Lung (tissue), 12 donors: ENCODE data around the gene ZNF555. TPM values are rescaled to one million over a fixed set of nuclear protein-coding genes. Genes with fewer than 3 reads are reported as not detected.

Source experiments
- ATAC-seq: fragments of 200-7000 bp; cut with Tn5 transposase; one replicate; pipeline ENCODE4 v1.9.1; 2020; ENCODE audit warnings: moderate number of reproducible peaks; ENCODE audit not compliant: insufficient read depth, low FRiP score
- DNase-seq, 3 donors: peaks; one replicate each; pipeline ENCODE4 v3.0.0-alpha.2; 2013 to 2017
- H3K27ac ChIP-seq, 2 donors: one replicate each; pipeline ENCODE4 v1.5.1; 2013; ENCODE audit warnings: mild to moderate bottlenecking in 2 of 2, moderate library complexity in 2 of 2, control low read depth in 1 of 2, inconsistent platforms in 1 of 2, low read depth in 1 of 2, low read length in 1 of 2
- H3K27me3 ChIP-seq, 3 donors: one replicate each; pipeline ENCODE4 v1.5.1; 2013; ENCODE audit warnings: low read length in 2 of 3; ENCODE audit not compliant: control insufficient read depth in 3 of 3, insufficient read depth in 3 of 3
- H3K36me3 ChIP-seq, 4 donors: one replicate each; pipeline ENCODE4 v1.5.1; 2013; ENCODE audit warnings: low read length in 4 of 4, mild to moderate bottlenecking in 1 of 4, moderate library complexity in 1 of 4; ENCODE audit not compliant: control insufficient read depth in 4 of 4, insufficient read depth in 4 of 4
- H3K4me1 ChIP-seq, 5 donors: one replicate each; pipeline ENCODE4 v1.5.1; 2013; ENCODE audit warnings: low read length in 5 of 5, mild to moderate bottlenecking in 2 of 5, moderate library complexity in 1 of 5; ENCODE audit not compliant: control insufficient read depth in 5 of 5, insufficient read depth in 5 of 5
- H3K4me3 ChIP-seq: one replicate; pipeline ENCODE4 v1.5.1; 2013; ENCODE audit warnings: mild to moderate bottlenecking, control low read depth, moderate library complexity
- H3K9ac ChIP-seq, 2 donors: one replicate each; pipeline ENCODE4 v1.5.1; 2013; ENCODE audit warnings: low read length in 2 of 2, control low read depth in 1 of 2; ENCODE audit not compliant: insufficient read depth in 1 of 2
- H3K9me3 ChIP-seq, 4 donors: one replicate each; pipeline ENCODE4 v1.5.1; 2013; ENCODE audit warnings: low read length in 3 of 4, mild to moderate bottlenecking in 1 of 4, moderate library complexity in 1 of 4; ENCODE audit not compliant: control insufficient read depth in 4 of 4, insufficient read depth in 3 of 4
- WGBS, 2 donors: extraction: QIAGEN DNeasy Blood & Tissue Kit; methylation state at CpG; one replicate each; pipeline ENCODE4 v1.1.7; 2013; 5-methylcytosine and 5-hydroxymethylcytosine counted together
- polyA plus RNA-seq, 2 donors: library from polyadenylated mRNA; stranded (reverse); fragments of 200-250 nt; gene quantifications; one replicate each; pipeline ENCODE4 v1.2.1, GENCODE V29; 2013
- total RNA-seq, 2 donors: library from RNA; depleted of rRNA in 1 of 2; stranded (reverse); fragments of >200 nt in 1 of 2; gene quantifications; one replicate each; pipeline ENCODE4 v1.2.1, GENCODE V29; 2014 to 2021
- TF ChIP-seq, protein P1 (sequence below): IDR thresholded peaks from 2 replicates; pipeline ENCODE4 v1.5.1; 2012; ENCODE audit warnings: mild to moderate bottlenecking; ENCODE audit errors: control extremely low read depth, extremely low read depth
- donor health status: control.
- donor health status: control.
- donor health status: Bipolar disorder and iron deficiency.
- donor health status: healthy.
- donor health status: DM: yes; HTN: yes; CAD: no.

The ZNF555 gene
- total and polyA plus RNA-seq, 4 donors = 1.6 to 9.6 (median 3.6) TPM

DNA sequence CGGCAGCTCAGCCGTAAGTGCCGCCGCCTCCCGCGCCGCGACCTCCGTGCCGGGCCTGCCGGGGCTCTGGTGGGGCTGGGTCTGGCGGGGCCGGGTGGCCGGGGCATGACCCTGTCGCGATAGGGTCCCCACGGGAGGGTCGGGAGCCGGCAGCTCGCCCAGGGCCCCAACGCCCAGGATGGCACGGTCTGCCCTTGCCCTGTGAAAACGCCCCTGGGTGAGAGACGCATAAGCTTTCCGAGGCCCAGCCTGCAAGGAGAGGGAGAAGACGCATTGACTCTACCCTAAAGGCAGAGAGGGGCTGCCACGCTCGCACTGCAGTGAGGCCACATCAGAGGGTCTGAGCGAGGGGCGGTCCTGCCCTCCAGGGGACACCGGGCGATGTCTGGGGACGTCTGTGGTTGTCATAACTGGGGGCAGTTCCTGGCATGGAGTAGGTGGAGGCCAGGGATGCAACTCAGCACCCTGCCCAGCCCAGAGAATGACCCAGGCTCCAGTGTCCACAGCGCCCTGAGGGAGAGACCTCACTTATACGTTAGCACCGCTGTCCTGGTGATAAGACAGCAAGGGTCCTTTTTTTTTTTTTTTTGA, 21.1 kb upstream of the ZNF555 start:
- TF ChIP-seq, protein P1, sequence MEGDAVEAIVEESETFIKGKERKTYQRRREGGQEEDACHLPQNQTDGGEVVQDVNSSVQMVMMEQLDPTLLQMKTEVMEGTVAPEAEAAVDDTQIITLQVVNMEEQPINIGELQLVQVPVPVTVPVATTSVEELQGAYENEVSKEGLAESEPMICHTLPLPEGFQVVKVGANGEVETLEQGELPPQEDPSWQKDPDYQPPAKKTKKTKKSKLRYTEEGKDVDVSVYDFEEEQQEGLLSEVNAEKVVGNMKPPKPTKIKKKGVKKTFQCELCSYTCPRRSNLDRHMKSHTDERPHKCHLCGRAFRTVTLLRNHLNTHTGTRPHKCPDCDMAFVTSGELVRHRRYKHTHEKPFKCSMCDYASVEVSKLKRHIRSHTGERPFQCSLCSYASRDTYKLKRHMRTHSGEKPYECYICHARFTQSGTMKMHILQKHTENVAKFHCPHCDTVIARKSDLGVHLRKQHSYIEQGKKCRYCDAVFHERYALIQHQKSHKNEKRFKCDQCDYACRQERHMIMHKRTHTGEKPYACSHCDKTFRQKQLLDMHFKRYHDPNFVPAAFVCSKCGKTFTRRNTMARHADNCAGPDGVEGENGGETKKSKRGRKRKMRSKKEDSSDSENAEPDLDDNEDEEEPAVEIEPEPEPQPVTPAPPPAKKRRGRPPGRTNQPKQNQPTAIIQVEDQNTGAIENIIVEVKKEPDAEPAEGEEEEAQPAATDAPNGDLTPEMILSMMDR = no peak
- H3K4me3 ChIP-seq = peak overlapping the region; percentile 78
- H3K27me3 ChIP-seq = no peaks in the 10 kb centered on the region
- H3K4me1 ChIP-seq = peaks cover 0 to 3% (median 0%) of the 10 kb centered on the region in 5 donors
- WGBS, 2 donors = 3 to 5% methylated on average over 25 to 36 of the region's 36 CpGs
- H3K27ac ChIP-seq = peak overlapping the region in 1 of 2 donors; percentile 76
- no peaks in the 10 kb centered on the region for H3K9me3 ChIP-seq
- peak; percentile 24 to 38 (median 32) for DNase-seq
- H3K9ac ChIP-seq = peak overlapping the region; percentile 63 to 67
- H3K36me3 ChIP-seq = peaks cover 0 to 7% (median 3%) of the 10 kb centered on the region in 4 donors
- ATAC-seq = no peak

GRCh38 chr19:2822846-2823245, 18.4 kb upstream of the ZNF555 start:
- DNase-seq = no peak
- Histone ChIP-seq H3K27ac (no peak overlapping the region), H3K4me3 (no peak overlapping the region), H3K9ac (no peak overlapping the region), H3K27me3 (no peaks in the 10 kb centered on the region), H3K9me3 (peaks cover 0 to 2% (median 0%) of the 10 kb centered on the region in 4 donors), H3K4me1 (peaks cover 0 to 3% (median 0%) of the 10 kb centered on the region in 5 donors), H3K36me3 (peaks cover 0 to 18% (median 13%) of the 10 kb centered on the region in 4 donors)
- TF ChIP-seq, protein P1 = no peak
- ATAC-seq = no peak
- 93 to 94% methylated on average over 5 of the region's 5 CpGs for WGBS, 2 donors

GRCh38 chr19:2823646-2824045, 17.6 kb upstream of the ZNF555 start:
- ATAC-seq (no peak), DNase-seq (no peak)
- TF ChIP-seq, protein P1 = no peak
- Histone ChIP-seq H3K4me1 (peaks cover 0 to 3% (median 0%) of the 10 kb centered on the region in 5 donors), H3K4me3 (no peak overlapping the region), H3K36me3 (peaks cover 0 to 22% (median 17%) of the 10 kb centered on the region in 4 donors), H3K27ac (no peak overlapping the region), H3K9me3 (peaks cover 0 to 2% (median under 1%) of the 10 kb centered on the region in 4 donors), H3K27me3 (no peaks in the 10 kb centered on the region), H3K9ac (no peak overlapping the region)
- 87 to 93% methylated on average over 7 to 9 of the region's 9 CpGs for WGBS, 2 donors
